Lung (tissue), 16 donors: ENCODE data around the gene TNN. TPM values are rescaled to one million over a fixed set of nuclear protein-coding genes. Genes with fewer than 3 reads are reported as not detected.
A peak's percentile ranks its signal among the peaks of the same experiment; 100 is the strongest.

Experiments used
- ATAC-seq: fragments of 200-7000 bp; cut with Tn5 transposase; one replicate; pipeline ENCODE4 v1.9.1; 2020; ENCODE audit warnings: moderate number of reproducible peaks; ENCODE audit not compliant: insufficient read depth, low FRiP score
- DNase-seq, 3 donors: peaks; one replicate each; pipeline ENCODE4 v3.0.0-alpha.2; 2013 to 2017
- H3K27ac ChIP-seq, 2 donors: one replicate each; pipeline ENCODE4 v1.5.1; 2013; ENCODE audit warnings: mild to moderate bottlenecking in 2 of 2, moderate library complexity in 2 of 2, control low read depth in 1 of 2, inconsistent platforms in 1 of 2, low read depth in 1 of 2, low read length in 1 of 2
- H3K27me3 ChIP-seq, 3 donors: one replicate each; pipeline ENCODE4 v1.5.1; 2013; ENCODE audit warnings: low read length in 2 of 3; ENCODE audit not compliant: control insufficient read depth in 3 of 3, insufficient read depth in 3 of 3
- H3K36me3 ChIP-seq, 4 donors: one replicate each; pipeline ENCODE4 v1.5.1; 2013; ENCODE audit warnings: low read length in 4 of 4, mild to moderate bottlenecking in 1 of 4, moderate library complexity in 1 of 4; ENCODE audit not compliant: control insufficient read depth in 4 of 4, insufficient read depth in 4 of 4
- H3K4me1 ChIP-seq, 5 donors: one replicate each; pipeline ENCODE4 v1.5.1; 2013; ENCODE audit warnings: low read length in 5 of 5, mild to moderate bottlenecking in 2 of 5, moderate library complexity in 1 of 5; ENCODE audit not compliant: control insufficient read depth in 5 of 5, insufficient read depth in 5 of 5
- H3K4me3 ChIP-seq: one replicate; pipeline ENCODE4 v1.5.1; 2013; ENCODE audit warnings: mild to moderate bottlenecking, control low read depth, moderate library complexity
- H3K9ac ChIP-seq, 2 donors: one replicate each; pipeline ENCODE4 v1.5.1; 2013; ENCODE audit warnings: low read length in 2 of 2, control low read depth in 1 of 2; ENCODE audit not compliant: insufficient read depth in 1 of 2
- H3K9me3 ChIP-seq, 4 donors: one replicate each; pipeline ENCODE4 v1.5.1; 2013; ENCODE audit warnings: low read length in 3 of 4, mild to moderate bottlenecking in 1 of 4, moderate library complexity in 1 of 4; ENCODE audit not compliant: control insufficient read depth in 4 of 4, insufficient read depth in 3 of 4
- WGBS, 2 donors: extraction: QIAGEN DNeasy Blood & Tissue Kit; methylation state at CpG; one replicate each; pipeline ENCODE4 v1.1.7; 2013; 5-methylcytosine and 5-hydroxymethylcytosine counted together
- long read RNA-seq, 5 donors: transcript quantifications; one replicate each; lab custom pipeline, GENCODE V29; 2026
- polyA plus RNA-seq, 2 donors: library from polyadenylated mRNA; stranded (reverse); fragments of 200-250 nt; gene quantifications; one replicate each; pipeline ENCODE4 v1.2.1, GENCODE V29; 2013
- total RNA-seq, 2 donors: library from RNA; depleted of rRNA in 1 of 2; stranded (reverse); fragments of >200 nt in 1 of 2; gene quantifications; one replicate each; pipeline ENCODE4 v1.2.1, GENCODE V29; 2014 to 2021
- TF ChIP-seq, protein P1 (sequence below): IDR thresholded peaks from 2 replicates; pipeline ENCODE4 v1.5.1; 2012; ENCODE audit warnings: mild to moderate bottlenecking; ENCODE audit errors: control extremely low read depth, extremely low read depth
- donor health status: control.
- donor health status: control.
- donor health status: Bipolar disorder and iron deficiency.
- donor health status: healthy.
- donor health status: DM: yes; HTN: yes; CAD: no.

Gene TNN, protein sequence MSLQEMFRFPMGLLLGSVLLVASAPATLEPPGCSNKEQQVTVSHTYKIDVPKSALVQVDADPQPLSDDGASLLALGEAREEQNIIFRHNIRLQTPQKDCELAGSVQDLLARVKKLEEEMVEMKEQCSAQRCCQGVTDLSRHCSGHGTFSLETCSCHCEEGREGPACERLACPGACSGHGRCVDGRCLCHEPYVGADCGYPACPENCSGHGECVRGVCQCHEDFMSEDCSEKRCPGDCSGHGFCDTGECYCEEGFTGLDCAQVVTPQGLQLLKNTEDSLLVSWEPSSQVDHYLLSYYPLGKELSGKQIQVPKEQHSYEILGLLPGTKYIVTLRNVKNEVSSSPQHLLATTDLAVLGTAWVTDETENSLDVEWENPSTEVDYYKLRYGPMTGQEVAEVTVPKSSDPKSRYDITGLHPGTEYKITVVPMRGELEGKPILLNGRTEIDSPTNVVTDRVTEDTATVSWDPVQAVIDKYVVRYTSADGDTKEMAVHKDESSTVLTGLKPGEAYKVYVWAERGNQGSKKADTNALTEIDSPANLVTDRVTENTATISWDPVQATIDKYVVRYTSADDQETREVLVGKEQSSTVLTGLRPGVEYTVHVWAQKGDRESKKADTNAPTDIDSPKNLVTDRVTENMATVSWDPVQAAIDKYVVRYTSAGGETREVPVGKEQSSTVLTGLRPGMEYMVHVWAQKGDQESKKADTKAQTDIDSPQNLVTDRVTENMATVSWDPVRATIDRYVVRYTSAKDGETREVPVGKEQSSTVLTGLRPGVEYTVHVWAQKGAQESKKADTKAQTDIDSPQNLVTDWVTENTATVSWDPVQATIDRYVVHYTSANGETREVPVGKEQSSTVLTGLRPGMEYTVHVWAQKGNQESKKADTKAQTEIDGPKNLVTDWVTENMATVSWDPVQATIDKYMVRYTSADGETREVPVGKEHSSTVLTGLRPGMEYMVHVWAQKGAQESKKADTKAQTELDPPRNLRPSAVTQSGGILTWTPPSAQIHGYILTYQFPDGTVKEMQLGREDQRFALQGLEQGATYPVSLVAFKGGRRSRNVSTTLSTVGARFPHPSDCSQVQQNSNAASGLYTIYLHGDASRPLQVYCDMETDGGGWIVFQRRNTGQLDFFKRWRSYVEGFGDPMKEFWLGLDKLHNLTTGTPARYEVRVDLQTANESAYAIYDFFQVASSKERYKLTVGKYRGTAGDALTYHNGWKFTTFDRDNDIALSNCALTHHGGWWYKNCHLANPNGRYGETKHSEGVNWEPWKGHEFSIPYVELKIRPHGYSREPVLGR (N-terminal part only)
- 1 to 10 TPM in 1 of 2 donors, not detected in 1; 1.3 TPM for total RNA-seq
- under 1 TPM; 0.02 to 0.04 TPM for polyA plus RNA-seq
- long read RNA-seq, donor 1 = 0 reads
- long read RNA-seq, donor 2 = 0 reads
- long read RNA-seq, donor 3 = 0 reads
- long read RNA-seq, donor 4 = 0 reads
- long read RNA-seq, donor 5 = 0 reads

DNA sequence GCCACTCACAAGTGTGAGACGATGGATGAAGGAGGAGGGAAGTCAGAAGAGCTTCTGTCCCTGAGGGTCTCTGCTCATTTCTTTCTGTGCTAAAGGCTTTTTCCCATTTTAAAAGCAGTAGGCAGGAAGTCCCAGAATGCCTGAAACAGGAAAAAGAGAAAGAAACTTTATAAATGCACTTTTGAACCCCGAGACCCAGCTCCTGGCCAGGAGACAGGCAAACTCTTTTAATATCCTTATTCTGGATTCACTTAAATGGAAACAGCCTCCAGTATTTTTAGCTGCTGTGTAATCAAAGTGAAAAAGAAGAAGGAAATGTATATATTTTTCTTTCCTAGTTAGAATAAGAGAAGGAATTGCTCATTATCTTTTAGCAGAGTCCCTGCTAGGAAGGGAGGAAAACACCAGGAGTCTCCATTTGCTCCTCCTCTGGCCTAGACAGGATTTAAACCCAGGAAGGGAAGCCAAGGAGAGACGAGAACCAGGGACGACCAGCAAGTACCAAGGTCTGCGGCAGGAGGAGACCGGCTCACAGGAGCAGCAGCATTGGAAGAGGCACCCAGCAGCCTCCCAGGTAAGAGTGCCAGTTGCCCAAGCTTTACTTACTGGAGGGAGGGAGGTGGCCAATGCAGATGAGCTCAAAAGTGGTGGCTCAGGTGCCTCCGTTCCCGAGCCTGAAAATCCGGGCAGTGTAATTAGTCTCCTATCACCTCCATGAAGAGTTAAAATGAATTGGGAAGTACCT lies at the start of gene TNN:
TNN (plus strand) TSS at position 472 of the 745 bp plus-strand sequence. CDS start 9,586 bp downstream, outside the sequence.
- ATAC-seq (no peak), DNase-seq (peak in 1 of 3 donors; percentile 15)
- peaks cover 0 to 7% (median 4%) of the 10 kb centered on the region in 5 donors for H3K4me1 ChIP-seq
- TF ChIP-seq, protein P1, sequence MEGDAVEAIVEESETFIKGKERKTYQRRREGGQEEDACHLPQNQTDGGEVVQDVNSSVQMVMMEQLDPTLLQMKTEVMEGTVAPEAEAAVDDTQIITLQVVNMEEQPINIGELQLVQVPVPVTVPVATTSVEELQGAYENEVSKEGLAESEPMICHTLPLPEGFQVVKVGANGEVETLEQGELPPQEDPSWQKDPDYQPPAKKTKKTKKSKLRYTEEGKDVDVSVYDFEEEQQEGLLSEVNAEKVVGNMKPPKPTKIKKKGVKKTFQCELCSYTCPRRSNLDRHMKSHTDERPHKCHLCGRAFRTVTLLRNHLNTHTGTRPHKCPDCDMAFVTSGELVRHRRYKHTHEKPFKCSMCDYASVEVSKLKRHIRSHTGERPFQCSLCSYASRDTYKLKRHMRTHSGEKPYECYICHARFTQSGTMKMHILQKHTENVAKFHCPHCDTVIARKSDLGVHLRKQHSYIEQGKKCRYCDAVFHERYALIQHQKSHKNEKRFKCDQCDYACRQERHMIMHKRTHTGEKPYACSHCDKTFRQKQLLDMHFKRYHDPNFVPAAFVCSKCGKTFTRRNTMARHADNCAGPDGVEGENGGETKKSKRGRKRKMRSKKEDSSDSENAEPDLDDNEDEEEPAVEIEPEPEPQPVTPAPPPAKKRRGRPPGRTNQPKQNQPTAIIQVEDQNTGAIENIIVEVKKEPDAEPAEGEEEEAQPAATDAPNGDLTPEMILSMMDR = no peak
- H3K4me3 ChIP-seq = no peak within 1 kb of the TSS
- H3K27me3 ChIP-seq = no peaks in the 10 kb centered on the region
- no peak within 1 kb of the TSS for H3K27ac ChIP-seq
- no peaks in the 10 kb centered on the region for H3K36me3 ChIP-seq
- WGBS, 2 donors = 74 to 80% methylated on average over 9 of the region's 9 CpGs
- H3K9me3 ChIP-seq = no peaks in the 10 kb centered on the region
- H3K9ac ChIP-seq = no peak within 1 kb of the TSS

DNA sequence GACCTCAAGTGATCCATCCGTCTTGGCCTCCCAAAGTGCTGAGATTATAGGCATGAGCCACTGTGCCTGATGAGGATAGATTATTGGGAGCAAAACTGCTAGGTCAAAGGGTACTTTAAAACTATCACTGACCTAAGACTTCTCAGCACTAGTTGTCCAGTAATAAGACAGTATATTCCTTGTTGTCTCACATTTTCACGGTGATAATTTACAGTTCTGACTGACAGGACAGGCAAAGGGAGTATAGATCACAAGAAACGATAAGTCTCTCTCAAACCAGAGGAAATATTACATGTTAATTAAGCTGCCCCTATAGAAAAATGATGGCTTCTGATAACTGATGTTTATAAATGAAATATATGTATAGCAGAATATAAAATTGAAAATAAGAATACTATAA lies 48.1 kb upstream of the TNN start:
- no peak overlapping the region for H3K27ac ChIP-seq
- TF ChIP-seq, protein P1 = no peak
- peaks cover 0 to 6% (median 3%) of the 10 kb centered on the region in 5 donors for H3K4me1 ChIP-seq
- no peak for ATAC-seq
- no peak overlapping the region for H3K9ac ChIP-seq
- WGBS, 2 donors = 90 to 93% methylated on average over 3 of the region's 3 CpGs
- no peak overlapping the region for H3K4me3 ChIP-seq
- no peaks in the 10 kb centered on the region for H3K27me3 ChIP-seq
- H3K36me3 ChIP-seq = peaks cover 9 to 26% (median 17%) of the 10 kb centered on the region in 4 donors
- H3K9me3 ChIP-seq = no peaks in the 10 kb centered on the region
- no peak for DNase-seq
